GM21576 (cell line): ENCODE data around the gene ZG16.

Experiments
- ATAC-seq: cut with Tn5 transposase; IDR thresholded peaks from one replicate; pipeline ENCODE4 v1.9.1; 2021; ENCODE audit warnings: mild to moderate bottlenecking, moderate library complexity; ENCODE audit not compliant: unreplicated experiment

Gene ZG16

DNA sequence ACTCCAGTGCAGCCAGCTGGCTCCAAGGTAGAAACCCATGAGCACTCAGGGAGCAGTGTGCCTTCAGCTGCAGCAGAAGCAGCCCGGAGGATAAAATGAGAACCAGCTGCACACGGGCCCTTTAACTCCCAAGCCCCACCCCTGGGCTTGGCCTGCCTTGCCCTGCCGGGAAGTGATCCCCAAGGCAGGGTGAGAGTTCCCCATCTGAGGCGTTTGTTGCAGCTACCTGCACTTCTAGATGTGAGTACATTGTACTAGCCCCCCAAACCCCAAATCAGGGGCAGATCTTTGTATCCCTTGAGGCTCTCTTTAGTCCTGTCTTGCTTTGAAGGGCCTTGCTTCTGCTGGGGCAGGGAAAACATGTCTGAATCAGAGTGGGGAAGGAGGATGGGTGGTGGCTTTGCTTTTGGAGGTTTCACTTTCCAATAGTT is 42.2 kb downstream of the ZG16 start, which contains the start of gene MVP:
Gene MVP (plus strand): TSS at position 192 of the 431 bp plus-strand sequence. CDS start 10,088 bp downstream, outside the sequence.
- no peak for ATAC-seq

DNA sequence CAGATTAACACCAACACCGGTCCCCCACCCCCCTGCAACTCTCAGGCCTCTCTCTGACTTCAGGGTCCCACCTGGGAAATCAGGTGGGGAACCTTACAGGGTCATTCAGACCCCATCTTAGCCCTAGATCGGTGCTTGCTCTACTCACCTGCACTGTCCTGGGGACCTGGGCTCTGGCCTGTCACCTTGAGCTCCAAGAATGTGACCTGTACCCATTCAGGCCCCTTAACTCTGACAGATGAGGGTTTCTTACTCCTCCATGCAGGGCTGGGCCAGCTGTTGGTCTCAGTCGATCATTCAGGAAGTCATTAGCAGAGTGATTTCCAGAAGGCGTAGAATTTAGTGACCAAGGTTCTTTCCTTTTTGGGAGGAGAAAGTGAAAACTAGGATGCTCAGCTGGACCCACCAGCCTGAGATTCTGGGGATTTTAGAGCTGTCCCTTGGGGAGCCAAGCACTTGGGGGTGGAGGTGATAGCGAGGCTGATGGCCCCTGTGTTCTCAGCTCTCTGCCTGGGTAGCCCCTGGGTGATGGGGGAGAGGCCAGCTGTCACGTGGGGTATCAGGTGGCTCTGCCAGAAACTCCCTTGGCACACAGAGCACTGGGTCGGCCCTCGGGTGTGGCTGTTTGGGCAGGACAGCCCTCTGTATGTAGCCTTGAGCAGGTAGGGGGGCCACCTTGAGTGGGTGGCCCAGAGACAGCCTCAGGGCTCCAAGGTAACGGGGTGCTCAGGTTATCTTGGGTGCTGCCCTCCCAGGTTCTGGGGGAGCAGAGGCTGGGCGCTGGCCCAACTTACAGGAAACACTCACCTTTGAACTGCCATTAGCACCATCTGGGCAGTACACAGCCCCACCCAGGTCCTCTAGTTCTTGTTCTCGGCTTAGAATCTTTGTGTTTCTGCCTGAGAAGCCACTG is 42.9 kb downstream of the ZG16 start:
- peak; percentile 37 for ATAC-seq

DNA sequence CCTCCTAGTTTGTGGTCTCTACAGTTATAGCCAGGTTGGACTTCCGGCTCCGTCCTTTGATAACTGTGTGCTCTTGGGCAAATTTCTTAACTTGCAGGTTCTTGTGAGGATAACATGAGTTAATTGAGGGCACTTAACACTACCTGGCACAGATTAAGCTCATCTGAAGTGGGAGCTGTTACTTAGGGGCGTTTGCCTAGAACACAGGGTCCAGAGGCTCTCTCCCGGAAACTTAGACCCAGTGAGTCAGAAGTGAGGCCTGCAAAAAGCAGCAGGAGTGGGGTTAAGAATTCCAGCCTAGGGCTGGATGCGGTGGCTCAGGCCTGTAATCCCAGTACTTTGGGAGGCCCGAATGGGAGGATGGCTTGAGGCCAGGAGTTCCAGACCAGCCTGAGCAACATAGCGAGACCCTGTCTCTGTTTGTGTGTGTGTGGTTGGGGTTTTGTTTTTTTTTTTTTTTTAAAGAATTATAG is 43.6 kb downstream of the ZG16 start:
- ATAC-seq, result no peak

DNA sequence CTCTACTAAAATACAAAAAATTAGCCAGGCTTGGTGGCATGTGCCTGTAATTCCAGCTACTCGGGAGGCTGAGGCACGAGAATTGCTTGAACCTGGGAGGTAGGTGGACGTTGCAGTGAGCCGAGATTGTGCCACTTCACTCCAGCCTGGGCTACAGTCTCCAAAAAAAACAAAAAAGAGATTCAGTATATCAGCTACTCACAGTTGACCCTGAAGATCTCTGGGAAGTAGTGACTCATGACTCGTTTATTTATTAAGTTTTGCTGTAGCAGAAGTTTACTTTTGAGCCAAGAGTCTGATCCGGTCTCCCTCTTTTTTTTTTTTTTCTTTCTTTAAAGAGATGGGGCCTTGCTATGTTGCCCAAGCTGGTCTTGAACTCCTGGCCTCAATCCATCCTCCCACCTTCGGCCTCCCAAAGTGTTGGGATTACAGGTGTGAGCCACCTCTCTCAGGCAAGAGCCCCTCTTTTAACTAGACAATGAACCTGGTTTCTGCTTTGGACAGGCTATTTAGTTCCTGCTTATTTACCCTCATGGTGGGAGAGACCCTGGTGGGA is 46.6 kb downstream of the ZG16 start:
- ATAC-seq, result no peak

DNA sequence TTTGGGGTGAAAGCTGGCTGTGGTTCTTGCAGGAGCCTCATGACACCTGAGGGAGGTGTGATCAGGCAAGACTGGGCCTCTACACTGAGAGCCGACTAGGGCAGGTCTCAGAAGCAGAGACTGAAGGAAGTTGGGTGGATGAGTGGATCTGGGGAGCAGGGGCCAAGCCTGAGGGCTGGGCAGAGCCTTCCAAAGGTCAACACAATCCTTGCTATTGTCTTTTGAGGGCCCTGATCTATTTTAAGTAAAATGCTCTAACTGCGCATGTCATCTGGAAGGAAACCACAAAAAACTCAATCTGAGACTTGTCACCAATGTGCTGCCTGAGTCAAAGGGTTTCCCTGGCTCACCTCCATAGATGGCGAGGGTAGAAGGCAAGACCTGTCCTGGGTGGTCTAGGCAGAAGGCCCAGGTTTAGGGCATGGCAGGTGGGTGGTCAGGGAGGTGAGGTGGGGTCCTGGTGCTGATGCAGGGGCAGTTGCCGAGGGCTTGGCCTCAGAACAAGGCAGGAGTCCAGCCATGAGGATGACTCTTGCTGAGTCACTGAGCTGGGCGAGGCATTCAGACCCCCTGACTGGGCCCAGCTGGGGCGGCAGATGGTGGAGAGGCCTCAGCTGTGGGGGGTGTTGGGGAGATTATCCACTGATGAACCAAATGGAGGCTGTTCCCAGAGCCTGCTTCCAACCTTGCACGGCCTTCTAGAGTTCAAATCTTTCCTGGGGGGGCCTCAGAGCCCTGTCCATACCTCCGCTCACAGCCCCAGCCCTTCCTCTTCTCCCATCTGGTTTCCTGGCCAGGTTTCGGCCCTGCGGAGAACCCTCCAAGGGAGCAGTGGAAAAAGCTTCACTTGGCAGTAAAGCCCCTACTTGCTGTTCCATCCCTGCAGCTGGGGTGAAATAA is 47.3 kb downstream of the ZG16 start:
- ATAC-seq, result no peak

DNA sequence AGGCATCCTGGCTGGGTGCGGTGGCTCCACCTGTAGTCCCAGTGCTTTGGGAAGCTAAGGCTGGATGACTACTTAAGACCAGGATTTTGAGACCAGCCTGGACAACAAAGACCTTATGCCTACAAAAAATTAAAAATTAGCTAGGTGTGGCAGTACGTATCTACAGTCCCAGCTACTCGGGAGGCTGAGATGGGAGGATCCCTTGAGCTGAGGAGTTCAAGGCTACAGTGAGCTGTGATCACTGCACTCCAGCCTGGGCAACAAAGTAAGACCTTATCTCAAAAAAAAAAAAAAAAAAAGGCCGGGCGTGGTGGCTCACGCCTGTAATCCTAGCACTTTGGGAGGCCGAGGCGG is 48.3 kb downstream of the ZG16 start:
- ATAC-seq, result no peak

DNA sequence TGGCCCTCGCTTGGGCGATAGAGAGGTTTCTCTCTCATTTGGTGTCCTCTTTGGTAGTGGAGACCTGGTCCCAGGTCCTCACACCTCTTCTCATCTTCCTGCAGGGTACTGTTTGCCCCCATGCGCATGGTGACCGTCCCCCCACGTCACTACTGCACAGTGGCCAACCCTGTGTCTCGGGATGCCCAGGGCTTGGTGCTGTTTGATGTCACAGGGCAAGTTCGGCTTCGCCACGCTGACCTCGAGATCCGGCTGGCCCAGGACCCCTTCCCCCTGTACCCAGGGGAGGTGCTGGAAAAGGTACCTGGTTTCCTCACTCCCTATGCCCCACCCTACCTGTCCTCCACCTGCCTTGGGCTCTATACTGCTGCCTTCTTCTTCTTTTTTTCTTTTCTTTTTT is 52.7 kb downstream of the ZG16 start:
- ATAC-seq, result no peak

DNA sequence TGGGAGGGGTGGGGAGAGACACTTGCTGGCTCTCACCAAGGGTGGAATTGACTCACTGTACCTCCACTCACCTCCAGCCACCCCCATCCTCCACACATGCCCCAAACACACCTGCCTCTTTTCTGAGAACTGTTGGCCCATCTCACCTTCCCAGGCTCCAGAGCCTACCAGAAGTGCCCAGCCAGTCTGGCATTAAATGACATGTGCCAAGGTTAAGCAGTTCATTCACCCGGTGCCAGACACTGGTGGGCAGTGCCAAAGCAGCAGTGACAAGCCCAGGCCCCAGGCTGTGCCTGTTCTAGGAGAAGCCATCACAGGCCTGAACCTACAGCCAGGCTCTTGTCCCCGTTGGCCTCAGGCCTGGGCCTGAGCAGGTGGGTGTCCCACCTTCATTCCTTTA is 53.4 kb downstream of the ZG16 start:
- ATAC-seq, result no peak
